Measurements from ENCODE around the gene MERTK. TPM values are rescaled to one million over a fixed set of nuclear protein-coding genes. Genes with fewer than 3 reads are reported as not detected.

MERTK gene
- total RNA-seq, 2 donors from 2014 or later, result 22.2 to 43.6 TPM

- H3K36me3 ChIP-seq, result no peaks in the 10 kb centered on the region
- WGBS, result 73% methylated on average over 8 of the region's 8 CpGs
- TF ChIP-seq POLR2AphosphoS5 (IDR thresholded peaks at IDR 0.05) (no peak), CTCF (IDR thresholded peaks at IDR 0.05) (no peak), POLR2A (IDR thresholded peaks at IDR 0.05) (no peak)
Measured at GRCh38 chr2:112026509-112026908, 128.1 kb downstream of the MERTK start.

GRCh38 chr2:112027767-112028166 lies 129.4 kb downstream of the MERTK start:
- no peak for DNase-seq (ENCODE audit: low spot score)
- no peaks in the 10 kb centered on the region for H3K27me3 ChIP-seq (replicated peaks; ENCODE audit: insufficient read depth)
- WGBS, result 77% methylated on average over 3 of the region's 3 CpGs
- no peak overlapping the region for H3K27ac ChIP-seq
- no peaks in the 10 kb centered on the region for H3K36me3 ChIP-seq
- no peak for TF ChIP-seq POLR2A (IDR thresholded peaks at IDR 0.05)
- TF ChIP-seq POLR2AphosphoS5 (IDR thresholded peaks at IDR 0.05), result no peak
- TF ChIP-seq CTCF (IDR thresholded peaks at IDR 0.05), result no peak
- no peak overlapping the region for H3K4me3 ChIP-seq
- peaks cover 2% of the 10 kb centered on the region for H3K4me1 ChIP-seq (replicated peaks)
- no peaks in the 10 kb centered on the region for H3K9me3 ChIP-seq
- intact Hi-C loops (cut with DNase I), result no loop called here

More at GRCh38 chr2:112026509-112026908, 128.1 kb downstream of the MERTK start:
- intact Hi-C loops (cut with DNase I), result no loop called here
- DNase-seq (ENCODE audit: low spot score), result no peak
- Histone ChIP-seq H3K4me3 (no peak overlapping the region), H3K27me3 (replicated peaks; ENCODE audit: insufficient read depth) (no peaks in the 10 kb centered on the region), H3K9me3 (no peaks in the 10 kb centered on the region), H3K27ac (no peak overlapping the region), H3K4me1 (replicated peaks) (no peaks in the 10 kb centered on the region)

GRCh38 chr2:112029164-112029563 lies 130.8 kb downstream of the MERTK start:
- WGBS, result 55% methylated on average over 2 of the region's 2 CpGs
- intact Hi-C loops (cut with DNase I), result no loop called here
- no peak overlapping the region for H3K4me3 ChIP-seq
- H3K36me3 ChIP-seq, result no peaks in the 10 kb centered on the region
- H3K9me3 ChIP-seq, result no peaks in the 10 kb centered on the region
- no peak for DNase-seq (ENCODE audit: low spot score)
- H3K27me3 ChIP-seq (replicated peaks; ENCODE audit: insufficient read depth), result no peaks in the 10 kb centered on the region
- H3K27ac ChIP-seq, result peak overlapping the region in 1 of 2 donors; percentile 6
- TF ChIP-seq CTCF (IDR thresholded peaks at IDR 0.05) (no peak), POLR2AphosphoS5 (IDR thresholded peaks at IDR 0.05) (no peak), POLR2A (IDR thresholded peaks at IDR 0.05) (no peak)
- H3K4me1 ChIP-seq (replicated peaks), result peaks cover 5% of the 10 kb centered on the region

GRCh38 chr2:112031473-112032223 lies 133.2 kb downstream of the MERTK start:
- Histone ChIP-seq H3K4me3 (no peak overlapping the region), H3K36me3 (no peaks in the 10 kb centered on the region), H3K4me1 (replicated peaks) (peaks cover 5% of the 10 kb centered on the region), H3K27me3 (replicated peaks; ENCODE audit: insufficient read depth) (no peaks in the 10 kb centered on the region), H3K9me3 (no peaks in the 10 kb centered on the region), H3K27ac (peak overlapping the region; percentile 33 to 48)
- WGBS, result 6% methylated on average over 12 of the region's 12 CpGs
- intact Hi-C loops (cut with DNase I), result loop anchor here (5.0 kb wide), 1 partner anchor 134 kb away; the partner anchor contains the start of gene MERTK
- TF ChIP-seq POLR2AphosphoS5 (IDR thresholded peaks at IDR 0.05) (peak; percentile 48), POLR2A (IDR thresholded peaks at IDR 0.05) (no peak)
- DNase-seq (ENCODE audit: low spot score), result peak; percentile 61

- Histone ChIP-seq H3K4me1 (replicated peaks) (peaks cover 5% of the 10 kb centered on the region), H3K36me3 (no peaks in the 10 kb centered on the region), H3K27ac (peak overlapping the region; percentile 33 to 48), H3K27me3 (replicated peaks; ENCODE audit: insufficient read depth) (no peaks in the 10 kb centered on the region), H3K4me3 (no peak overlapping the region), H3K9me3 (no peaks in the 10 kb centered on the region)
- DNase-seq (ENCODE audit: low spot score), result no peak
- intact Hi-C loops (cut with DNase I), result loop anchor here (5.0 kb wide), 1 partner anchor 135 kb away; the partner anchor contains the start of gene MERTK
- WGBS, result 38% methylated on average over 4 of the region's 4 CpGs
- TF ChIP-seq POLR2AphosphoS5 (IDR thresholded peaks at IDR 0.05) (no peak), POLR2A (IDR thresholded peaks at IDR 0.05) (no peak), CTCF (IDR thresholded peaks at IDR 0.05) (no peak)
Measured at GRCh38 chr2:112032224-112032586, 133.8 kb downstream of the MERTK start.
